ENCODE measurements around the gene HMGXB4.

Gene HMGXB4

DNA sequence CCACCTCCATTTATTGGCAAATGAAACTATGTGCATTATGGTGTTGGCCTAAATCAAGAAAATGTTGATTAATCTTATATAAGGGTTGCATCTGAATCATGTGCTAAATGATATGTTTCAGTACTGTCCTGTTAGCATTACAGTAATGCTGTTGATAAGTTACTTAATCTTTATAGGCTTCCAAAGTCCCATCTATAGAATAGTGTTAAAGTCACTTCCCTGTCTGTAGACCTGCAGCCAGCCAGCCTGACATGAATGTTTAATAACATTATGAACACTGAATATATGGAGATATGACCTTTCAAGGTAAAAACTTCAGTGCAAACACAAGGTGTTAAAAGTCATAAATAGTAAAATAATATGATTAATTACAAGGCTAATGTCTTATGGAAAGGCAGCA lies 38.8 kb downstream of the HMGXB4 start:
- no peak overlapping the region for H3K4me3 ChIP-seq (ENCODE audit: low read depth in 1 of 2, low read length in 2 of 2)
- no peaks in the 10 kb centered on the region for H3K9me3 ChIP-seq (ENCODE audit: insufficient read depth, low read length, severe bottlenecking)
- H4K20me1 ChIP-seq (ENCODE audit: insufficient read depth, low read length) = no peaks in the 10 kb centered on the region
- no peak overlapping the region for H2AFZ ChIP-seq (ENCODE audit: low read depth, low read length)
- peaks cover 17% of the 10 kb centered on the region for H3K4me1 ChIP-seq (ENCODE audit: insufficient read depth, low read length)
- H3K4me2 ChIP-seq (ENCODE audit: insufficient read depth, low read length) = no peak overlapping the region
- peaks cover 8% of the 10 kb centered on the region for H3K79me2 ChIP-seq (ENCODE audit: insufficient read depth, low read length)
- no peaks in the 10 kb centered on the region for H3K27me3 ChIP-seq (ENCODE audit: insufficient read depth, low read length, poor library complexity)
- ATAC-seq (ENCODE audit: insufficient read depth, low read depth) = no peak
- no peak overlapping the region for H3K27ac ChIP-seq (ENCODE audit: low read length)
- DNase-seq = no peak
- H3K9ac ChIP-seq (ENCODE audit: low read depth, low read length) = no peak overlapping the region
- H3K36me3 ChIP-seq (ENCODE audit: insufficient read depth, low read length) = peaks cover 58% of the 10 kb centered on the region
- TF ChIP-seq, protein P1, sequence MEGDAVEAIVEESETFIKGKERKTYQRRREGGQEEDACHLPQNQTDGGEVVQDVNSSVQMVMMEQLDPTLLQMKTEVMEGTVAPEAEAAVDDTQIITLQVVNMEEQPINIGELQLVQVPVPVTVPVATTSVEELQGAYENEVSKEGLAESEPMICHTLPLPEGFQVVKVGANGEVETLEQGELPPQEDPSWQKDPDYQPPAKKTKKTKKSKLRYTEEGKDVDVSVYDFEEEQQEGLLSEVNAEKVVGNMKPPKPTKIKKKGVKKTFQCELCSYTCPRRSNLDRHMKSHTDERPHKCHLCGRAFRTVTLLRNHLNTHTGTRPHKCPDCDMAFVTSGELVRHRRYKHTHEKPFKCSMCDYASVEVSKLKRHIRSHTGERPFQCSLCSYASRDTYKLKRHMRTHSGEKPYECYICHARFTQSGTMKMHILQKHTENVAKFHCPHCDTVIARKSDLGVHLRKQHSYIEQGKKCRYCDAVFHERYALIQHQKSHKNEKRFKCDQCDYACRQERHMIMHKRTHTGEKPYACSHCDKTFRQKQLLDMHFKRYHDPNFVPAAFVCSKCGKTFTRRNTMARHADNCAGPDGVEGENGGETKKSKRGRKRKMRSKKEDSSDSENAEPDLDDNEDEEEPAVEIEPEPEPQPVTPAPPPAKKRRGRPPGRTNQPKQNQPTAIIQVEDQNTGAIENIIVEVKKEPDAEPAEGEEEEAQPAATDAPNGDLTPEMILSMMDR (IDR thresholded peaks at IDR 0.05; ENCODE audit: borderline replicate concordance, extremely low read depth, low read length, poor library complexity, severe bottlenecking) = no peak
- TF ChIP-seq EZH2 (IDR thresholded peaks at IDR 0.05; ENCODE audit: borderline replicate concordance, low read depth, low read length, severe bottlenecking) = no peak

DNA sequence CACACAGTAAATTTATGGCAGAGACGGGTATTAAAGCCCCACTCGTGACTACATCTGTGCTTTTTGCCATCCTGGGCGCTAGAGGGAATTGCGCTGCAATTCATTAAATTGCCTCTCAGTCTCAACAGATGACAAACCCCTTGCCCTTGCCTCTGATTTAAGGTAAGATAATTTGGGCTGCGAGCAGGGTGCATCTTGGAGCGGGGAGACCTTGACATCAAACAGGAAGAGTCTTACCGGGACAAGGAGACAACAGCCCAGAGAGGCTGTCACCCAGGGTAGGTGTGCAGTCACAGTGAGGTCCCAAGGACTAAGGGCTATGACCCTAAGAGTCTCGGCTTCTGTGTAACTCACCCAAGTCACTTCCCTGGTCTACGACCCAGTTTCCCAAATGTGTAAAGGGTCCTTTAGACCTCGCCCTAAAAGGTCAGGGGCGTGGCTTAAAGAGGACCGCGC lies 42.0 kb downstream of the HMGXB4 start:
- peaks cover 27% of the 10 kb centered on the region for H3K36me3 ChIP-seq (ENCODE audit: insufficient read depth, low read length)
- H4K20me1 ChIP-seq (ENCODE audit: insufficient read depth, low read length) = no peaks in the 10 kb centered on the region
- peak overlapping the region; percentile 47 for H3K27ac ChIP-seq (ENCODE audit: low read length)
- peak overlapping the region; percentile 96 for H3K4me2 ChIP-seq (ENCODE audit: insufficient read depth, low read length)
- peak overlapping the region; percentile 56 for H2AFZ ChIP-seq (ENCODE audit: low read depth, low read length)
- H3K27me3 ChIP-seq (ENCODE audit: insufficient read depth, low read length, poor library complexity) = no peaks in the 10 kb centered on the region
- peaks cover 27% of the 10 kb centered on the region for H3K4me1 ChIP-seq (ENCODE audit: insufficient read depth, low read length)
- ATAC-seq (ENCODE audit: insufficient read depth, low read depth) (no peak; the same call in 1 of the 3 replicates), DNase-seq (no peak)
- TF ChIP-seq EZH2 (IDR thresholded peaks at IDR 0.05; ENCODE audit: borderline replicate concordance, low read depth, low read length, severe bottlenecking) = no peak
- TF ChIP-seq, protein P1 (IDR thresholded peaks at IDR 0.05; ENCODE audit: borderline replicate concordance, extremely low read depth, low read length, poor library complexity, severe bottlenecking) = no peak
- H3K4me3 ChIP-seq (ENCODE audit: low read depth in 1 of 2, low read length in 2 of 2) = peak overlapping the region; percentile 66 to 68; a peak in 3 of 4 replicates
- H3K79me2 ChIP-seq (ENCODE audit: insufficient read depth, low read length) = peaks cover 23% of the 10 kb centered on the region
- no peaks in the 10 kb centered on the region for H3K9me3 ChIP-seq (ENCODE audit: insufficient read depth, low read length, severe bottlenecking)
- peak overlapping the region; percentile 78; the same call in 1 of the 2 replicates for H3K9ac ChIP-seq (ENCODE audit: low read depth, low read length)

DNA sequence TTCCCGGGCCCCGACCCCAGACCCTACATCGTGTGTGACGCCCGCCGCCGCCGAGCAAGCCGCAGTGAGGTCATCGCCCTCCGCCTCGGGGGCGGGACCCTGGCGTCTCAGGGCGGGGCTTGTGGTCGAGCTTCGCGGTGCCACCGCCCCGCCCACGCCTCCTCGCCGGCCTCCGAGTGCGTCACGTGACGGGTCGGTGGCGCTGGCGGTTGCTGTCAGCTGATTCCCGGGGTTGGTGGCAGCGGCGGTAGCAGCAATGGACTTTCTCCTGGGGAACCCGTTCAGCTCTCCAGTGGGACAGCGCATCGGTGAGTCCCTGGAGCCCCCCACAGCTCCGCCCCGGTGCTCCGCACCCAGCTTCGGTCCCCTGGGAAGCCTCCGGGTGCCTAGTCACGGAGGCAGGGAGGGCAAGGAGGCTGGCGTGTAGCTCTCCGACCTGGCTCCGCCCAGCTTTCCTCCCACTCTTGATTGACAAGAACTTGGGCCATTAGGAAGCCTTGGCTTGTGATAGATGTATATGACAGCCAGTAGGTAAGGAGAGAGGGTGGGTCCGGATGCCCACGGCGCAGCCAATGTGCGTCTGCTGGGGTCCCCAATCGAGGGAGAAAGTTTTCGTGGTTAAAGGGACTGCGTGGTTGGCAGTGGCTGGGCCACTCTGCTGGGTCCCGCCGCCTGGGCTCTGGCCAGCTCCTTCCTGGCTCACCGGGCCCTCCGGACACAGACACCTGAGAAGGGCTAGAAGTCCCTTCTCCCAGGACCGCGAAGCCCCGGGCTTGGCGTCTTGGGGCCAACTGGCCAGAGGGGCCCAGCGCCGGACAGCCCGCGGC lies 42.6 kb downstream of the HMGXB4 start, which contains the start of gene TOM1:
Gene TOM1 (plus strand): TSS at position 222 of the 827 bp plus-strand sequence. CDS start 35 bp downstream, at position 257.
- peaks cover 27% of the 10 kb centered on the region for H3K4me1 ChIP-seq (ENCODE audit: insufficient read depth, low read length)
- TF ChIP-seq EZH2 (IDR thresholded peaks at IDR 0.05; ENCODE audit: borderline replicate concordance, low read depth, low read length, severe bottlenecking) = no peak
- TF ChIP-seq, protein P1 (IDR thresholded peaks at IDR 0.05; ENCODE audit: borderline replicate concordance, extremely low read depth, low read length, poor library complexity, severe bottlenecking) = no peak
- H4K20me1 ChIP-seq (ENCODE audit: insufficient read depth, low read length) = no peaks in the 10 kb centered on the region
- peaks cover 21% of the 10 kb centered on the region for H3K36me3 ChIP-seq (ENCODE audit: insufficient read depth, low read length)
- H3K9ac ChIP-seq (ENCODE audit: low read depth, low read length) = peak within 1 kb of the TSS; percentile 78
- H3K4me2 ChIP-seq (ENCODE audit: insufficient read depth, low read length) = peak within 1 kb of the TSS; percentile 96
- H3K9me3 ChIP-seq (ENCODE audit: insufficient read depth, low read length, severe bottlenecking) = no peaks in the 10 kb centered on the region
- H3K27me3 ChIP-seq (ENCODE audit: insufficient read depth, low read length, poor library complexity) = no peaks in the 10 kb centered on the region
- peak within 1 kb of the TSS; percentile 66 to 68 for H3K4me3 ChIP-seq (ENCODE audit: low read depth in 1 of 2, low read length in 2 of 2)
- peak within 1 kb of the TSS; percentile 76 for H3K27ac ChIP-seq (ENCODE audit: low read length)
- DNase-seq (peak; percentile 96), ATAC-seq (ENCODE audit: insufficient read depth, low read depth) (peak; percentile 97)
- H2AFZ ChIP-seq (ENCODE audit: low read depth, low read length) = peak within 1 kb of the TSS; percentile 77
- H3K79me2 ChIP-seq (ENCODE audit: insufficient read depth, low read length) = peaks cover 23% of the 10 kb centered on the region

All from DND-41 (cell line).